WTC11 (cell line): ENCODE results near the gene KDM2A.
A peak's percentile ranks its signal among the peaks of the same experiment; 100 is the strongest.

Experiments used
- ATF1 ChIP-seq: sonication (generic); formaldehyde crosslinking; IDR thresholded peaks from 2 replicates; pipeline ENCODE4 v1.8.1; 2023; ENCODE audit warnings: mild to moderate bottlenecking, moderate library complexity, missing genetic modification reagents
- ATF2 ChIP-seq: sonication (generic); formaldehyde crosslinking; IDR thresholded peaks from 2 replicates; pipeline ENCODE4 v1.8.1; 2022; ENCODE audit warnings: low read depth, missing genetic modification reagents, borderline replicate concordance
- CREM ChIP-seq: sonication (generic); formaldehyde crosslinking; IDR thresholded peaks from 2 replicates; pipeline ENCODE4 v1.8.1; 2022; ENCODE audit warnings: mild to moderate bottlenecking, missing genetic modification reagents, moderate library complexity
- CTCF ChIP-seq: fragments of 200-600 bp; IDR thresholded peaks from 2 replicates; pipeline ENCODE4 v1.8.0; 2022; ENCODE audit warnings: antibody characterized with exemption
- FOXP1 ChIP-seq: sonication (generic); formaldehyde crosslinking; IDR thresholded peaks from 2 replicates; pipeline ENCODE4 v1.8.0; 2022; ENCODE audit warnings: missing genetic modification reagents, mild to moderate bottlenecking, moderate library complexity, borderline replicate concordance
- FOXP4 ChIP-seq: sonication (generic); formaldehyde crosslinking; IDR thresholded peaks from 2 replicates; pipeline ENCODE4 v1.8.0; 2022; ENCODE audit warnings: mild to moderate bottlenecking, missing genetic modification reagents
- MAX ChIP-seq: sonication (generic); formaldehyde crosslinking; IDR thresholded peaks from 2 replicates; pipeline ENCODE4 v1.8.0; 2022; ENCODE audit warnings: mild to moderate bottlenecking, missing genetic modification reagents
- NFYB ChIP-seq: sonication (generic); formaldehyde crosslinking; conservative IDR thresholded peaks from 2 replicates; pipeline ENCODE4 v1.8.0; 2022; ENCODE audit warnings: low read depth, missing genetic modification reagents
- NR1H2 ChIP-seq: sonication (generic); formaldehyde crosslinking; IDR thresholded peaks from 2 replicates; pipeline ENCODE4 v1.9.0; 2021; ENCODE audit warnings: mild to moderate bottlenecking, moderate library complexity, missing genetic modification reagents
- NR2C2 ChIP-seq: sonication (generic); formaldehyde crosslinking; IDR thresholded peaks from 2 replicates; pipeline ENCODE4 v1.8.0; 2022; ENCODE audit warnings: mild to moderate bottlenecking, missing genetic modification reagents
- SP1 ChIP-seq: sonication (generic); formaldehyde crosslinking; conservative IDR thresholded peaks from 2 replicates; pipeline ENCODE4 v1.8.1; 2022; ENCODE audit warnings: missing genetic modification reagents
- TP53 ChIP-seq: sonication (generic); formaldehyde crosslinking; IDR thresholded peaks from 2 replicates; pipeline ENCODE4 v1.8.1; 2023; ENCODE audit warnings: mild to moderate bottlenecking, missing genetic modification reagents
- USF2 ChIP-seq: sonication (generic); formaldehyde crosslinking; IDR thresholded peaks from 2 replicates; pipeline ENCODE4 v1.8.1; 2023; ENCODE audit warnings: mild to moderate bottlenecking, missing genetic modification reagents, moderate library complexity

GRCh38 chr11:67288452-67289225, 169.6 kb downstream of the KDM2A start:
- TF ChIP-seq ATF1 (CRISPR knock-in tag) (no peak), FOXP1 (CRISPR knock-in tag) (peak; percentile 65; the same call in 1 of the 2 replicates), USF2 (no peak), NFYB (CRISPR knock-in tag) (no peak), MAX (peak; percentile 88), CTCF (peak; percentile 26; the same call in 1 of the 2 replicates), SP1 (CRISPR knock-in tag) (peak; percentile 86), NR2C2 (CRISPR knock-in tag) (no peak), FOXP4 (peak; percentile 50; the same call in 1 of the 2 replicates), NR1H2 (CRISPR knock-in tag) (no peak), CREM (peak; percentile 38), TP53 (peak; percentile 87), ATF2 (no peak)
